GM23338 (cell line): ENCODE data around the gene PIP5K1C. TPM values are rescaled to one million over a fixed set of nuclear protein-coding genes. Genes with fewer than 3 reads are reported as not detected.

Experiments used
- ATAC-seq: fragments of 200-7000 bp; cut with Tn5 transposase; 3 replicates; pipeline ENCODE4 v1.9.1; 2020
- DNase-seq: peaks from one replicate; pipeline ENCODE4 v3.0.0-alpha.2; 2015; ENCODE audit warnings: low spot score
- H2AFZ ChIP-seq: fragments of 200-600 bp; sonication (generic); 2 replicates; pipeline ENCODE4 v1.8.0; 2016; ENCODE audit warnings: antibody characterized with exemption, mild to moderate bottlenecking, moderate library complexity
- H3F3A ChIP-seq: fragments of 200-600 bp; sonication (generic); replicated peaks from 2 replicates; pipeline ENCODE4 v1.8.0; 2017; ENCODE audit warnings: antibody characterized with exemption, mixed run types, low read depth
- H3K27ac ChIP-seq: fragments of 200-600 bp; sonication (generic); 2 replicates; pipeline ENCODE4 v1.6.1; 2016; ENCODE audit warnings: low read depth
- H3K27me3 ChIP-seq: fragments of 200-600 bp; sonication (generic); 2 replicates; pipeline ENCODE4 v1.8.0; 2016; ENCODE audit warnings: mild to moderate bottlenecking, mixed run types, moderate library complexity; ENCODE audit not compliant: insufficient read depth
- H3K36me3 ChIP-seq: fragments of 200-600 bp; sonication (generic); 2 replicates; pipeline ENCODE4 v1.8.0; 2016; ENCODE audit warnings: mild to moderate bottlenecking; ENCODE audit not compliant: insufficient read depth
- H3K4me1 ChIP-seq: fragments of 200-600 bp; sonication (generic); 2 replicates; pipeline ENCODE4 v1.8.0; 2016; ENCODE audit warnings: mild to moderate bottlenecking, moderate library complexity; ENCODE audit not compliant: insufficient read depth
- H3K4me2 ChIP-seq: fragments of 200-600 bp; sonication (generic); 2 replicates; pipeline ENCODE4 v1.7.1; 2017; ENCODE audit warnings: mixed run types
- H3K4me3 ChIP-seq: fragments of 200-600 bp; sonication (generic); 2 replicates; pipeline ENCODE4 v1.6.1; 2016; ENCODE audit warnings: mixed run types
- H3K79me2 ChIP-seq: fragments of 200-600 bp; sonication (generic); replicated peaks from 2 replicates; pipeline ENCODE4 v1.8.0; 2017; ENCODE audit warnings: mild to moderate bottlenecking; ENCODE audit not compliant: insufficient read depth
- H3K9me2 ChIP-seq: fragments of 200-600 bp; sonication (generic); 2 replicates; pipeline ENCODE4 v1.8.0; 2017; ENCODE audit not compliant: insufficient read depth
- H4K20me1 ChIP-seq: fragments of 200-600 bp; sonication (generic); replicated peaks from 2 replicates; pipeline ENCODE4 v1.8.0; 2017; ENCODE audit warnings: mild to moderate bottlenecking; ENCODE audit not compliant: insufficient read depth
- H3K27ac Mint-ChIP-seq: 2 replicates; pipeline ENCODE4 v1.8.0; 2020; ENCODE audit warnings: inconsistent platforms, mild to moderate bottlenecking, moderate library complexity, mixed read lengths
- H3K27me3 Mint-ChIP-seq: 3 replicates; pipeline ENCODE4 v1.8.0; 2022; ENCODE audit warnings: low read depth, mild to moderate bottlenecking, moderate library complexity, mixed read lengths, inconsistent platforms; ENCODE audit not compliant: insufficient read depth, poor library complexity
- H3K36me3 Mint-ChIP-seq: 3 replicates; pipeline ENCODE4 v1.8.0; 2021; ENCODE audit warnings: low read depth, mild to moderate bottlenecking, inconsistent platforms, moderate library complexity, mixed read lengths
- H3K4me1 Mint-ChIP-seq: 3 replicates; pipeline ENCODE4 v1.8.0; 2020; ENCODE audit warnings: mild to moderate bottlenecking, inconsistent platforms, mixed read lengths
- H3K4me3 Mint-ChIP-seq: 3 replicates; pipeline ENCODE4 v1.8.0; 2021; ENCODE audit warnings: moderate library complexity, mild to moderate bottlenecking, inconsistent platforms, mixed read lengths
- H3K9me3 Mint-ChIP-seq: 3 replicates; pipeline ENCODE4 v1.8.0; 2020; ENCODE audit warnings: moderate library complexity, mild to moderate bottlenecking, inconsistent platforms, mixed read lengths
- CREB1 ChIP-seq: fragments of 250-450 bp; sonication (Bioruptor Pico); IDR thresholded peaks from 2 replicates; pipeline ENCODE4 v1.5.0; 2020; ENCODE audit warnings: low read depth, mild to moderate bottlenecking, moderate library complexity
- CTCF ChIP-seq, 2 experiments: fragments of 200-600 bp in 1 of 2; sonication (generic) in 1 of 2; conservative IDR thresholded peaks; 2 replicates each; pipeline versions ENCODE4 v1.5.1 to v1.6.1; 2016 to 2017; ENCODE audit warnings: antibody characterized with exemption in 2 of 2, low read depth in 2 of 2, mild to moderate bottlenecking in 2 of 2, moderate library complexity in 1 of 2
- ETS1 ChIP-seq: IDR thresholded peaks from 2 replicates; pipeline ENCODE4 v1.6.1; 2016; ENCODE audit warnings: antibody characterized with exemption
- EZH2 ChIP-seq: fragments of 200-600 bp; sonication (generic); IDR thresholded peaks from one replicate; pipeline ENCODE4 v1.8.0; 2017; ENCODE audit warnings: antibody characterized with exemption, mild to moderate bottlenecking, low read depth; ENCODE audit not compliant: unreplicated experiment
- EZH2phosphoT487 ChIP-seq: fragments of 200-600 bp; sonication (generic); IDR thresholded peaks from one replicate; pipeline ENCODE4 v1.8.1; 2018; ENCODE audit warnings: antibody characterized with exemption; ENCODE audit not compliant: unreplicated experiment
- JUNB ChIP-seq: IDR thresholded peaks from one replicate; pipeline ENCODE4 v1.6.1; 2016; ENCODE audit warnings: antibody characterized with exemption; ENCODE audit not compliant: unreplicated experiment
- NANOG ChIP-seq: IDR thresholded peaks from 2 replicates; pipeline ENCODE4 v1.6.1; 2016; ENCODE audit warnings: antibody characterized with exemption, borderline replicate concordance
- POLR2AphosphoS5 ChIP-seq: IDR thresholded peaks from 2 replicates; pipeline ENCODE4 v1.6.1; 2016; ENCODE audit warnings: antibody characterized with exemption, low read depth
- STAT1 ChIP-seq: IDR thresholded peaks from one replicate; pipeline ENCODE4 v1.6.1; 2016; ENCODE audit warnings: antibody characterized with exemption; ENCODE audit not compliant: unreplicated experiment
- ZNF114 ChIP-seq: fragments of 250-450 bp; sonication (Bioruptor Pico); IDR thresholded peaks from 2 replicates; pipeline ENCODE4 v1.5.0; 2020; ENCODE audit warnings: mild to moderate bottlenecking, moderate library complexity
- ZNF331 ChIP-seq: fragments of 250-450 bp; sonication (Bioruptor Pico); IDR thresholded peaks from 2 replicates; pipeline ENCODE4 v1.5.0; 2020; ENCODE audit warnings: low read depth, mild to moderate bottlenecking, moderate library complexity
- polyA plus RNA-seq: library from polyadenylated mRNA; unstranded; fragments of >200 nt; fragmentation: Nextera tagmentation; extraction: Ambion mirVana; gene quantifications from 2 replicates; pipeline ENCODE4 v1.2.1, GENCODE V29; 2016
- total RNA-seq: library from RNA; depleted of rRNA; stranded (reverse); fragments of >200 nt; shearing (Covaris generic); gene quantifications from 2 replicates; pipeline ENCODE4 v1.2.3, GENCODE V29; 2014
- TF ChIP-seq, protein P1 (sequence below): IDR thresholded peaks from one replicate; pipeline ENCODE4 v1.6.1; 2018; ENCODE audit warnings: antibody characterized with exemption; ENCODE audit not compliant: unreplicated experiment
- TF ChIP-seq, protein P2 (sequence below): fragments of 250-450 bp; sonication (Bioruptor Pico); IDR thresholded peaks from 2 replicates; pipeline ENCODE4 v1.5.0; 2020; ENCODE audit warnings: mild to moderate bottlenecking, moderate library complexity

The PIP5K1C gene
- total and polyA plus RNA-seq, 2 experiments from 2014 or later: 11.8 to 46.7 TPM

DNA sequence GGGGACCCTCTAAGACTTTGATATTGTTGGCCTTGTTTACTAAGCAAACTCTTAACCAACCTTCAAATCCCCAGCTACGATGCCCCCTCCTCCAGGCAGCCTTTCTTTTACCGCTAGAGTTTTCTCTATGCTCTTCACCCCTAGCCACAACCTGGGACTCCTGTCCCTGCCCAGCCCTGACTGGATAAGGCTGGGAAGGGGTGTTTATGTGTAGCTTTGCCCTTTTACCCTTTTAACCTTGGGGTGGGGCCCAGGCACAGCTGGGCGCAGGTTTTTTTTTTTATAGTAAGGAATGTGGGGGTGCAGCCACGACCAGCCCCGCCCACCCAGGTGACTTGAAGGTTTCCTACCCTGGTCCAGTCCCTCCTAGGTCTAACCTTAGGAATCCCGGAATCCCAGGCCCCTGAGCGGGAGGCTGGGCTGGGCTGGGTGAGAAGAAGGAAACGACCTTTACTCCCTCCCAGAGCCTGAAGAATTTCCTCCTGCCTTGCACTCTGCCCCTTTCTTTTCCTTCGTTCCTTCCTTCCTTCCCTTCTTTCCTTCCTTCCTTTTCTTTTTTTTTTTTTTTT is 20.2 kb upstream of the PIP5K1C start:
- Histone ChIP-seq H4K20me1 (no peaks in the 10 kb centered on the region), H3K9me2 (no peaks in the 10 kb centered on the region), H3K36me3 (no peaks in the 10 kb centered on the region), H3F3A (no peaks in the 10 kb centered on the region), H3K27me3 (no peaks in the 10 kb centered on the region), H3K4me3 (no peak overlapping the region), H2AFZ (peak overlapping the region; percentile 47; the same call in 1 of the 2 replicates), H3K4me1 (peaks cover 10% of the 10 kb centered on the region; the same call in 1 of the 2 replicates), H3K27ac (no peak overlapping the region), H3K79me2 (no peaks in the 10 kb centered on the region), H3K4me2 (no peak overlapping the region)
- Mint-ChIP-seq H3K4me3 (no peak overlapping the region), H3K27ac (no peak overlapping the region), H3K4me1 (peaks cover 4% of the 10 kb centered on the region), H3K9me3 (no peaks in the 10 kb centered on the region), H3K36me3 (no peaks in the 10 kb centered on the region), H3K27me3 (peaks cover 15% of the 10 kb centered on the region)
- peak; percentile 4; the same call in 2 of the 3 replicates for ATAC-seq
- no peak for TF ChIP-seq ZNF331
- TF ChIP-seq EZH2phosphoT487: no peak
- no peak for TF ChIP-seq ETS1
- TF ChIP-seq ZNF114 (CRISPR knock-in tag): no peak
- no peak for TF ChIP-seq JUNB
- TF ChIP-seq, protein P1, sequence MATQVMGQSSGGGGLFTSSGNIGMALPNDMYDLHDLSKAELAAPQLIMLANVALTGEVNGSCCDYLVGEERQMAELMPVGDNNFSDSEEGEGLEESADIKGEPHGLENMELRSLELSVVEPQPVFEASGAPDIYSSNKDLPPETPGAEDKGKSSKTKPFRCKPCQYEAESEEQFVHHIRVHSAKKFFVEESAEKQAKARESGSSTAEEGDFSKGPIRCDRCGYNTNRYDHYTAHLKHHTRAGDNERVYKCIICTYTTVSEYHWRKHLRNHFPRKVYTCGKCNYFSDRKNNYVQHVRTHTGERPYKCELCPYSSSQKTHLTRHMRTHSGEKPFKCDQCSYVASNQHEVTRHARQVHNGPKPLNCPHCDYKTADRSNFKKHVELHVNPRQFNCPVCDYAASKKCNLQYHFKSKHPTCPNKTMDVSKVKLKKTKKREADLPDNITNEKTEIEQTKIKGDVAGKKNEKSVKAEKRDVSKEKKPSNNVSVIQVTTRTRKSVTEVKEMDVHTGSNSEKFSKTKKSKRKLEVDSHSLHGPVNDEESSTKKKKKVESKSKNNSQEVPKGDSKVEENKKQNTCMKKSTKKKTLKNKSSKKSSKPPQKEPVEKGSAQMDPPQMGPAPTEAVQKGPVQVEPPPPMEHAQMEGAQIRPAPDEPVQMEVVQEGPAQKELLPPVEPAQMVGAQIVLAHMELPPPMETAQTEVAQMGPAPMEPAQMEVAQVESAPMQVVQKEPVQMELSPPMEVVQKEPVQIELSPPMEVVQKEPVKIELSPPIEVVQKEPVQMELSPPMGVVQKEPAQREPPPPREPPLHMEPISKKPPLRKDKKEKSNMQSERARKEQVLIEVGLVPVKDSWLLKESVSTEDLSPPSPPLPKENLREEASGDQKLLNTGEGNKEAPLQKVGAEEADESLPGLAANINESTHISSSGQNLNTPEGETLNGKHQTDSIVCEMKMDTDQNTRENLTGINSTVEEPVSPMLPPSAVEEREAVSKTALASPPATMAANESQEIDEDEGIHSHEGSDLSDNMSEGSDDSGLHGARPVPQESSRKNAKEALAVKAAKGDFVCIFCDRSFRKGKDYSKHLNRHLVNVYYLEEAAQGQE: no peak
- TF ChIP-seq NANOG: no peak
- TF ChIP-seq CTCF (conservative IDR thresholded peaks at IDR 0.05; ENCODE audit: low read depth in 2 of 2): no peak
- no peak for TF ChIP-seq STAT1
- TF ChIP-seq, protein P2, sequence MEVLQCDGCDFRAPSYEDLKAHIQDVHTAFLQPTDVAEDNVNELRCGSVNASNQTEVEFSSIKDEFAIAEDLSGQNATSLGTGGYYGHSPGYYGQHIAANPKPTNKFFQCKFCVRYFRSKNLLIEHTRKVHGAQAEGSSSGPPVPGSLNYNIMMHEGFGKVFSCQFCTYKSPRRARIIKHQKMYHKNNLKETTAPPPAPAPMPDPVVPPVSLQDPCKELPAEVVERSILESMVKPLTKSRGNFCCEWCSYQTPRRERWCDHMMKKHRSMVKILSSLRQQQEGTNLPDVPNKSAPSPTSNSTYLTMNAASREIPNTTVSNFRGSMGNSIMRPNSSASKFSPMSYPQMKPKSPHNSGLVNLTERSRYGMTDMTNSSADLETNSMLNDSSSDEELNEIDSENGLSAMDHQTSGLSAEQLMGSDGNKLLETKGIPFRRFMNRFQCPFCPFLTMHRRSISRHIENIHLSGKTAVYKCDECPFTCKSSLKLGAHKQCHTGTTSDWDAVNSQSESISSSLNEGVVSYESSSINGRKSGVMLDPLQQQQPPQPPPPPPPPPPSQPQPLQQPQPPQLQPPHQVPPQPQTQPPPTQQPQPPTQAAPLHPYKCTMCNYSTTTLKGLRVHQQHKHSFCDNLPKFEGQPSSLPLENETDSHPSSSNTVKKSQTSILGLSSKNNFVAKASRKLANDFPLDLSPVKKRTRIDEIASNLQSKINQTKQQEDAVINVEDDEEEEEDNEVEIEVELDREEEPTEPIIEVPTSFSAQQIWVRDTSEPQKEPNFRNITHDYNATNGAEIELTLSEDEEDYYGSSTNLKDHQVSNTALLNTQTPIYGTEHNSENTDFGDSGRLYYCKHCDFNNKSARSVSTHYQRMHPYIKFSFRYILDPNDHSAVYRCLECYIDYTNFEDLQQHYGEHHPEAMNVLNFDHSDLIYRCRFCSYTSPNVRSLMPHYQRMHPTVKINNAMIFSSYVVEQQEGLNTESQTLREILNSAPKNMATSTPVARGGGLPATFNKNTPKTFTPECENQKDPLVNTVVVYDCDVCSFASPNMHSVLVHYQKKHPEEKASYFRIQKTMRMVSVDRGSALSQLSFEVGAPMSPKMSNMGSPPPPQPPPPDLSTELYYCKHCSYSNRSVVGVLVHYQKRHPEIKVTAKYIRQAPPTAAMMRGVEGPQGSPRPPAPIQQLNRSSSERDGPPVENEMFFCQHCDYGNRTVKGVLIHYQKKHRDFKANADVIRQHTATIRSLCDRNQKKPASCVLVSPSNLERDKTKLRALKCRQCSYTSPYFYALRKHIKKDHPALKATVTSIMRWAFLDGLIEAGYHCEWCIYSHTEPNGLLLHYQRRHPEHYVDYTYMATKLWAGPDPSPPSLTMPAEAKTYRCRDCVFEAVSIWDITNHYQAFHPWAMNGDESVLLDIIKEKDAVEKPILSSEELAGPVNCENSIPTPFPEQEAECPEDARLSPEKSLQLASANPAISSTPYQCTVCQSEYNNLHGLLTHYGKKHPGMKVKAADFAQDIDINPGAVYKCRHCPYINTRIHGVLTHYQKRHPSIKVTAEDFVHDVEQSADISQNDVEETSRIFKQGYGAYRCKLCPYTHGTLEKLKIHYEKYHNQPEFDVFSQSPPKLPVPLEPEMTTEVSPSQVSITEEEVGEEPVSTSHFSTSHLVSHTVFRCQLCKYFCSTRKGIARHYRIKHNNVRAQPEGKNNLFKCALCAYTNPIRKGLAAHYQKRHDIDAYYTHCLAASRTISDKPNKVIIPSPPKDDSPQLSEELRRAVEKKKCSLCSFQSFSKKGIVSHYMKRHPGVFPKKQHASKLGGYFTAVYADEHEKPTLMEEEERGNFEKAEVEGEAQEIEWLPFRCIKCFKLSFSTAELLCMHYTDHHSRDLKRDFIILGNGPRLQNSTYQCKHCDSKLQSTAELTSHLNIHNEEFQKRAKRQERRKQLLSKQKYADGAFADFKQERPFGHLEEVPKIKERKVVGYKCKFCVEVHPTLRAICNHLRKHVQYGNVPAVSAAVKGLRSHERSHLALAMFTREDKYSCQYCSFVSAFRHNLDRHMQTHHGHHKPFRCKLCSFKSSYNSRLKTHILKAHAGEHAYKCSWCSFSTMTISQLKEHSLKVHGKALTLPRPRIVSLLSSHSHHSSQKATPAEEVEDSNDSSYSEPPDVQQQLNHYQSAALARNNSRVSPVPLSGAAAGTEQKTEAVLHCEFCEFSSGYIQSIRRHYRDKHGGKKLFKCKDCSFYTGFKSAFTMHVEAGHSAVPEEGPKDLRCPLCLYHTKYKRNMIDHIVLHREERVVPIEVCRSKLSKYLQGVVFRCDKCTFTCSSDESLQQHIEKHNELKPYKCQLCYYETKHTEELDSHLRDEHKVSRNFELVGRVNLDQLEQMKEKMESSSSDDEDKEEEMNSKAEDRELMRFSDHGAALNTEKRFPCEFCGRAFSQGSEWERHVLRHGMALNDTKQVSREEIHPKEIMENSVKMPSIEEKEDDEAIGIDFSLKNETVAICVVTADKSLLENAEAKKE (CRISPR knock-in tag): no peak
- TF ChIP-seq EZH2: no peak
- no peak for TF ChIP-seq POLR2AphosphoS5
- TF ChIP-seq CREB1: no peak
- DNase-seq: peak; percentile 41
